Measurements from ENCODE around the gene LIG1.

Gene LIG1

DNA sequence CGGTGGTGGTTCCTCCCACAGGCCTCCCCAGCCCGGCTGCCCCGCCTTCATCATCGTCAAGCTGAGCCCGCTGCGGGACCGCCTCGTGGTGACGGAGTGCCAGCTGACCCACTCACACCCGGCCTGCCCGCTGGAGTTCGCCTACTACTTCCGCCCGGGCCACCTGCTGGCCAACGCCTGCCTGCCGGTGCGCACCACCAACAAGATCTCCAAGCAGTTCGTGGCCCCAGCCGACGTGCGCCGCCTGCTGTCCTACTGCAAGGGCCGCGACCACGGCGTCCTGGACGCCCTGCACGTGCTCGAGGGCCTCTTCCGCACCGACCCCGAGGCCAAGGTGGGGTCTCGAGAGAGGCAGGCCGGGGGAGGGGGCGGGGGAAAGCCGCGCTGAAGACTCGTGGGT is 12.3 kb upstream of the LIG1 start:
- no peak for DNase-seq (ENCODE audit: low read depth in 2 of 2)

DNA sequence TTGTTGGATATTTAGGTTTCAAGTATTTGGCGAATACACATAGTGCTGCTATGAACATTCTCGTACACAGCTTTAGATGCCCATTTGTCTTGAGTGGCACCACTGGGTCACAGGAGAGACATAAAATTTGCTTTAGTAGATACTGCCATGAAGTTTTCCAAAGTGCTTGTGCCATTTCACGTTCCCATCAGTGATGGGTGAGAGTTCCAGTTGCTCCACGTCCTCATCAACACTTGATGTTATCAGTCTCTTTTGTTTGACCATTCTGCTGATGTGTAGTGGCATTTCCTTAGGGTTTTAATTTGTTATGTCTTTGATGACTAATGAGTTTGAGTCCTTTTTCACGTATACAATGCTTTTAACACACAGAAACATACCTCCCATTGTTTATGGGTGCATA is 11.4 kb upstream of the LIG1 start:
- DNase-seq (ENCODE audit: low read depth in 2 of 2), result no peak

DNA sequence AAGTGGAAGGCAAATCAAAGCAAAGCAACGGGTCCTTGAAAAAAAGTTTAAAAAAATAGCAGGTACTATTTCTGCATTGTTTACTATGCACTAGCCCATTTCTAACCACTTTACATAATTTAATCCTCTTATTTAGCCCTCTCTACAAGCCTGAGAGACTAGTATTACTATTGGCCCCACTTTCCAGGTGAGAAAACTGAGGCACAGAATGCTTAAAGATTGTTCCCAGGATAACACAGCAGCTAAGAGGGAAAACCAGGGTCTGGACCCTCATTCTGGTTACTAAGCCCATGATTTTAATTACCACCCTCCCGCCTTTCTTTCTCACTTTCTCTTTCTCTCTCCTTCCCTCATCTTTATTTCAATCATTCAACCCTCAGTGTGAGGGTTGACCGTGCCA is 6.1 kb upstream of the LIG1 start:
- no peak for DNase-seq (ENCODE audit: low read depth in 2 of 2)

DNA sequence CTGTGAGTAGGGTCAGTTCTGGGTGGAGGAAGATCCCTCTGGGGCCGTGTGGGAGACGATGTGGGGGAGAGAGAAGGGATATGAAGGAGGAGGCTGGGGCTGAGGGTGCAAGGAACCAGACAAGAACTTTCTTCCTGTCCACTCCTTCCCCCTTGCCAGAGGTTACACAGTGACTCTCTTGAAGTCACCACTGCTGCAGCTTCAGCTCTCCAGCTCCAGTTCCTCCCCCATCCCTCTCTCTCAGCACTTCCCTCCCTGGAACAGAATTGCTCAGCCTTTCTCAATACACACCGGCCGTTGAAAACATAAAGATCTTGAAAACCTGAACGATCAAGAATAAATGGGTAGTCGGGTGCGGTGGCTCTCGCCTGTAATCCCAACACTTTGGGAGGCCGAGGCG is 5.4 kb upstream of the LIG1 start:
- no peak for DNase-seq (ENCODE audit: low read depth in 2 of 2)

DNA sequence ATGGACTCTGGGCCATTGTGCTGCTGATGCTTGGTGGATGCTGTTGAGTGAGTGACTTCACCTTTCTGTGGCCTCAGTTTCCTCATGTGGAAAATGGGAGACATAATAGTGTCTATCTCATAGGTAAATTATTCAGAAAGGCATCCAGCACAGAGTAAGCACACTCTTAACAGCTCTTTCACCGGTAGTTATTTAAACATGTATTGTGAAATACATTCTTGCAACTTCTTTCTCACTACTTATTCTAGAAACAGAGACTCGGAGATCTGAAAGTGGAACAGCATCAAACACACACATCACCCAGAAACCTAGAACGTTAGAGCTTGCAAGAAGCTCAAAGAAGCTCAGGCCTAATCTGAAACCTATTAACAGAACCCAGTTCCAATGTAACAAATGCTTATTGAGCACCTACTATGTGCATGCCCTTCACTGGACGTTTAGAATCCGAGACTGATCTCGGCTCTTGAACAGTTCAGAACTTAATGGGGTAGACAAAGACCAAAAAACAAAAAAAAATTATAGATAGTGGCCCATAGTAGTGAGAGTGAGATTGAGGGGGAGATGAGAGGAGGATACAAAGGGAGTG is 4.4 kb upstream of the LIG1 start:
- DNase-seq (ENCODE audit: low read depth in 2 of 2), result no peak

DNA sequence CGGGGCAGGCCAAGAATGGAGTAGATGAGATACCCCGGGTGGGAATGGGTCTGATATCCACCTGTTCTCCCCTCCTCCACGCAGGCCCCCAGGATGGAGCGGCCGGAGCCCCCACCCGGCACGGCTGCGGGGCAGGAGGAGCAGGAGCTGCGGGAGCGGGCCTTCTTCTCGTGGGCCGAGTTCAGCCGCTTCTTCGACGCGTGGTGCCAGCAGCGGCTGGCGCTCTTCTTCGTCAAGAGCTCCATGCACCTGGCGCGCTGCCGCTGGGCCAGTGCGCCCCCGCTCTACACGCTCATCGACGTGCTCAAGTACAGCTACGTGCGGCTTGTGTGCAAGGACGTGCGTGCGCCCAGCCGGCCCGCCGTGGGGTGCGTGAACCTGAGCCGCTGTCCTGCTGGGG is 1.6 kb upstream of the LIG1 start:
- no peak for DNase-seq (ENCODE audit: low read depth in 2 of 2)

DNA sequence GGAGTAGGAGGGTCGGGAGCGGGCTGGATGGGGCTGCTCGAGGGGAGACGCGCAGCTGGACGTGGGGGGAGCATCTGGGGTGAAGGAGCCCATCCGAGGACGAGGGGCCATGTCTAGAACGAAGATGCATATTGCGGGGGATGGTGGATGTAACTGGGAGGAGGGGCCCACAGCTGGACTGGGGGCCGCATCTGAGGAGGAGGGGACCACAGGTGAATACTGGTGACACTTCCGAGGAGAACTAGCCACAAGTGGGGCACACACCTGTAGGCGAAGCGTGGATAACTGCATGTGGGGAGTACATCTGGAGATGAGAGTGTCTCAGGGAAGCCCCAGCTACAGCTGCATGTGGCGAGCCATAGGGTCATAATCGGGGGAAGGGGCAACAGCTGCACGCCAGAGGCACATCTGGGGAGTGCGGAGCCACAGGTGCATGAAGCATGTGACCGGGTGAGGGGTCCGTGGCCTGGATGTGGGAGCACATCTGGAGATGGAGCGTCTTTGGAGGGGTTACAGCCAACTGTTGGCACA is 738 bp upstream of the LIG1 start:
- no peak for DNase-seq (ENCODE audit: low read depth in 2 of 2)

DNA sequence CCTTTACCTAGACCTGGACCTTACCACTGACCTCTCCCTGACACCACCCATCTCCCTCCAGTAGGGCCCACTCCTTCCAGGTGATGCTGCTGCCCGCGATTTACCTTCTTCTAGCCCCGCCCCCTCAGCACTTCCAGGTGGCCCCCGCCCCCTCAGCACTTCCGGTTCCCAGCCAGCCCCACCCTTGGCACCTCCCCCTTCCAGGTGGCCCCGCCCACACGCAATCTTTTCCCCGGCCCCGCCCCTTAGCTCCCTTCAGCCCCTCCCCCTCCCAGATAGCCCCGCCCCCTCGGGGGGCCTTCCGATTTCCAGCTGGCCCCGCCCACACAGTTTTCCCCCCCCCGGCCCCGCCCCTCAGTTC is 586 bp downstream of the LIG1 start:
- DNase-seq (ENCODE audit: low read depth in 2 of 2), result peak; percentile 75 to 76

DNA sequence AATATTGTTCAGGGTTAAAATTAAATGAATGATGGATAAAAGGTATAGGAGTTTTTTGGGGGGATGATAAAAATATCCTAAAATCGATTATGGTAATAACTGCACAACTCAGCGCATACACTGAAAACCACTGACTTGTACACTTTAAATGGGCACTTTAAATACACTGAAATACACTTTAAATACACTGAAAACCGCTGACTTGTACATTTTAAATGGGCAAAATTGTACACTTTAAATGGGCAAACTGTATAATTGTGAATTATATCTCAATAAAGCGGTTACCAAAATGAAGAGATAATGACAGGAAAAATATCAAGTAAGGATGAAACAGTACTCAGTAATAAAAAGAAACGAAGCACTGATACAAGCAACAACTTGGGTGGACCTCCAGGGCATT is 1.5 kb downstream of the LIG1 start:
- no peak for DNase-seq (ENCODE audit: low read depth in 2 of 2)

DNA sequence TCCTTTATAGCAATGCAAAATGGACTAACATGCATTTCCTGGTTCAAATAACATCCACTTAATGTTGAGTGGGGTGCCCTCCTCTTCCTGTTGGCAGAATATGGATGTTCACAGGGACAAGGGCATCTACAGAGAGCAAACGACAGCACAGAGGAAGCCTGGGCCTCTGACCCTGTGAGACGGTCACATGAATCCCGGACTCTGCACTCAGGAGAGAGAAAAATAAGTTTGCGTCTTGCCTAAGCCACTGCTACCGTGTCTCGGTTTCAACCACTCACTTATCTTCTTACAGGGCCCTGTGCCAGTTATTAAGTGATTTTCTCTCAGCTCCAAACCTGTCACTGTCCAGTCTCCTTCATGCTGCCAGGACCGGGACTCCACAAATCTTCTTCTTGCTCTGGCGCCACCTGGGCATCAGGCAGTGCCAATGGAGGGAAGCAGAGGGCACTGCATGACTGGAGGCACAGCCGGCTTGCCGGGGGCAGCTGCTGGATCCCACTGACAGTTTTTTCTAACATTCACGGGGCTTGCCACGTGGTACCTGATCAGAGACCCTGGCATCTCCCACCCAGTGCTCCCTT is 11.8 kb downstream of the LIG1 start:
- no peak for DNase-seq (ENCODE audit: low read depth in 2 of 2)

DNA sequence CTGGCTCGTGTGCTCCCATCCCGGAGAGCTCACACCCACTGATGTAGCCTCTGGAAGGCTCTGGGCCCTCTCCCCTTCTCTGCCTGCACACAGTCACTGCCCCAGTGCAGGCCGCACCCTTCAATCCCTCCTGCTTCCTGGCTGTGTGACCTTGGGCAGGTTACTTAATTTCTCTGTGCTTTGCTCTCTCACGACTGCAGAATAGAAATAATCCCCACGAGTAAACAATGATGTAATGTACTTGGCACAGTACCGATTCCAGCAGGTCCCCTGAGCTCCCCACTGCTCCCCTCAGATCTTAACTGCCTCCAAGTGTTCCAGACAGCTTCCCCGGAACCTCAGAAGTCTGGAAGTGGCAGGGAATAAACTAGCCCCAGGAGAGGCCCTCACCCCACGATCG is 16.1 kb downstream of the LIG1 start:
- DNase-seq (ENCODE audit: low read depth in 2 of 2), result no peak

DNA sequence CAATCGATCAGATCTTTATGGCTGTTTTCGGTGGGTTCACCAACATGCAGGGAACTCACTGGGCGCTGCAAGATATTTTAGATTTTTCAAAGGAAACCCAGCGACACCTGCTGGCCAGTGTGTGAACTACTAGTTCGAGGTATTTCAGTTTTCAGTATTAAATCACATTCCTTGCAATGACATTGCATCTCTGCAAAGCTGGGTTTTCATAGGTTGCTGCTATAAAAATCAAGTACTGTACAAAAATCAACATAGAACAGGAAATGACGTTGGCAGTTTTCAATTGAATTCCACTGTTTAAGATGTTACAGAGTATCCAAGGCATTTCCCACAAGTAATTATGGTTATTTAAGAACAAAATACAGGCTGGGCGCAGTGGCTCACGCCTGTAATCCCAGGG is 17.6 kb downstream of the LIG1 start:
- peak in 1 of 2 donors; percentile 8 for DNase-seq (ENCODE audit: low read depth in 2 of 2)

DNA sequence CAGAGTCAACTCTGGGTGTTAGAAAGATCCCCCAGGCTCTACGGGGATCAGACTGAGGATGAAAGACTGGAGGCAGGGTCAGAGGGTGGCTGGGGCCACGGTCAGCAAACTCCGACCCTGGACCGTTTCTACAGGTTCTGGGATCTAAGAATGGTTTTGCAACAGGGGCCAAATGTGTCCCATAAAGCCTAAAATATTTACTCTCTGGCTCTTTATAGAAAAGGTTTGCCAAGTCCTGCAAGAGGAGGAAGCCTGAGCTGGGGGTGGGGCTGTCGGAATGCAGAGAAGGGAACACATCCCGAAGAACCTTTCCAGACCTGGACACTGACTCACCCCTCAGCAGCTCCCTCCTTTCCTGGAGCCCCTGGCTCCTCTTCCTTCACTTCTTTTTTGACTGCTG is 20.7 kb downstream of the LIG1 start:
- DNase-seq (ENCODE audit: low read depth in 2 of 2), result no peak

DNA sequence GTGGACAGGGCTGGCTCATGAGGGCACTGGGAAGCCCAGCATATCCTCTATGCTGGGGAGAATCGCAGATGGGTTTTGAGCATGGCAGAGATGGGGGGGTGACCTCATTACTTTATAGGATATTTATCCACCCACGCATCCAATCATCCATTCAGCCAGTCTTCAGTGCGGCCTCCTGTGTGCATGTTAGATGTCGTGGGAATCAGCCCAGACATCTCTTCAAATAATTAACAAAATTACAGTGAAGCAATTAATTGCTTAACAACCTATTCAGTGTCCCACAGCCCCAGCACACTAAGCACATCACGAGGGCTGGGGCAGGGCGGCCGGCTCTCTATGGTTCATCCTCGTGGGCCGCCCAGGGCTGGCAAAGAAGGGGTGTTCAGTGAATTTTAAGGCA is 21.6 kb downstream of the LIG1 start:
- DNase-seq (ENCODE audit: low read depth in 2 of 2), result no peak

DNA sequence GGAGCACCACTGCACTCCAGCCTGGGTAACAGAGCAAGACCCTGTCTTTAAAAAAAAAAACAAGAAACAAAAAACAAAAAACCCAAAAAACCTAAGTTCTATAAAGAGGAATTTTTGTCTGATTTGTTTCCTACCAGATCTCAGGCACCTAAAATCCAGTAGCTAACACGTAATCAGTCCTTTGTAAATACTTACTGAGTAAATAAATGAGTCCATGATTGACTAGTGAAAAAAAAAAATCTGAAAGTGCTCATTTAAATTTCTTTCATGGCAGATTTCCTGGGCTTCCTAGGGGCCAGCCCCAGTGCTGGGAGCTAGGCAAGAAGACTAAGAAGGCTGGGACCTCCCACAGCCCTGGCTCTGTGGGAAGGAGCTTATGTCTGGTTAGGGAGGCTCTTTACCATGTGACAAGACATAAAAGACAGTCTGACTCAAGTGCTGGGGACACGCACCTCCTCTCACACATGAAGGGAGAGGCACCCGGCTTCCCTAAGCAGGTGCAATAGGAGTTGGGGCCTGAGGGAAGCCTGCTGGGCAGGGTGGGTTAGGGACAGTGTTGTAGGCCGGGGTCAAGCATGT is 22.5 kb downstream of the LIG1 start:
- DNase-seq (ENCODE audit: low read depth in 2 of 2), result no peak

DNA sequence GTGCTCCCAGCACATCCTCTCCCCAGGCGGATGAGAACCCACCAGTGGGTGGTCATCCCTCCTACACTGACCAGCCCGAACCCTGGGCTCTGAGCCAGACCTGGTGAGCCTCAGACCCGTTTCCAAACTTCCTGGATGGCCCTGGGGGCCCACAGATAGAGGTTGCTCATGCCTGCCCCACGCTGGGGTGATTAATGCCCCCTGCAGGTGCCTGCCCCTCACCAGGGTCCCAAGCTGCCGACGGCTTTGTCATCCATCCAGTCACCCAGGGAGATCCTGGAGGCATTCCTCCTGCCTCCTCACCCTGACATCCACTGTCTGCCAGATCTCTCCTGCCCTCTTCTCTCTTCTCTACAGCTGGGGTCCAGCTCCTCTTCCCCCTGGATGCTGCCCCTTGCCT is 31.1 kb downstream of the LIG1 start:
- no peak for DNase-seq (ENCODE audit: low read depth in 2 of 2)

DNA sequence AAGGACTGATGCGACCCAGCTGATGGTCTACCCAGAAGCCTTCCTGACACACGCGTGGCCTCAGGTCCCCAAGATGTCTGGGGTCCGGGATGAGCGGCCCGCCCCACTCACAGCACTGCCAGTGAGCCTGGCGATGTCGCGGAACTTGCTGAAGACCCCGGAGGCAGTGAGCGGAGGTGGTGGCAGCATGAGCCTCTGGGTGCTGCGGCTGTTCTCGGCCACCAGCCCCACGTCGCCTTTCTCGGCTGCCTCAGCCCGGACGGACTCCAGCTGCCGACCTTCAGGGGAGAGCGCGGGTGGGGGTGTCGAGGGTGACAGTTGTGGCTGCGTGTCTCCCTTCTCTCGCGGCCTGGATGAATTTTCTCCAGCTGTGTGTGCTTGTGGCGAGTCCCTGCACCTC is 32.7 kb downstream of the LIG1 start:
- DNase-seq (ENCODE audit: low read depth in 2 of 2), result no peak

DNA sequence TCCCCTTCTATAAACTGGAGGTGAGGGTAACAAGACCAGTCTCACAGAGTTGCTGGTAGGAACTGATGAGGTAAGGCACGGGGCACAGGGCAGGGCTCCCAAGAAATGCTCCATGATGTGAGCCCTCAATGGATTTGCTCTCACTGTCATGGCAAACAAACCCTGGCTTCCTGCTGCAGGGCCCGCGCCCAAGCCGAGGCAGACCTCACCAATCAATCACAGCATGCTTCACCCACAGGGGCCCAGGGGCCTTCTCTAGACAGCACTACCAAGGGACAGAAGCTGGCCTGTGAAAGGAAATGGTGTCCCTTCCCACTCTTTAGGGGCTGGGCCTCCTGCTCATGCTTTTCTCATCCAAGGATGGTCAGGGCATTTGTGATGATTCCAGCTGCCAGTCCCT is 33.6 kb downstream of the LIG1 start:
- DNase-seq (ENCODE audit: low read depth in 2 of 2), result no peak

DNA sequence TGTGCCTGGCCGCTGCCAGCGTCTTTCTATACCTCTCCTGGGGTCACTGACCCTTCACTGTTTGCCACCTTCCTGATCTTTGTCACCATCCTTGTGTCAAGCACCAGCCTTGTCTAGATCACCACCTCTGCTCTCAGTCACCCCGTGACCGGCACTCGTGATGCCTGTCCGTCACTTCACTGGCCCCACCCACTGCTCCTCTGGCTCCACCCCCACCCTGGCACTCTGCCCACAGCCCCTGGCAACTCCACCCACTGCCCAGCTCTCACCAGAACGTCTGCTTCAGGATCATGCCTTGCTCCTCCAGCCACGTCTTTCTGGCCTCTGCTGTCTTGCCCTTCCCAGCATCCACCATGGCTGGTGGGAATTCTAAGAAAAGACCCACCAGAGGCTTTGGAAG is 34.7 kb downstream of the LIG1 start:
- peak in 1 of 2 donors; percentile 12 for DNase-seq (ENCODE audit: low read depth in 2 of 2)

DNA sequence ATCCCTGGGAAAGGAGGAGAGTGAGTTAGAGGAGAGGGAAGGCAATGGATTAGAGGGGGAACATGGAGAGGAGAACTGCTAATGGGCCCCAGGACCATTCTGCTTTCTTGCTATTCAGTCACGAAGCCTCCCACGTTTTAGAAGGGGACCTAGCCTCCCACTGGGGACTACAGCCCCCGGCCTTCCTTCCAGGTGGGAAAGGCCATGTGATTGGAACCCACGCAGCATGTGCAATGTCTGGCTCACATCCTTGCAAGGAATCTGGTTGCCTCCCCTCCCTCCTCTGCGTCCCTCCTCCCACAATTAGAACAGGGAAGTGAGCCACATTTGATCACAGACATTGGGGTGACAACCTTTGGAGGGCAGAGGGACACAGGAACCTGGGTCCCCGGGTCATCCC is 37.0 kb downstream of the LIG1 start:
- DNase-seq (ENCODE audit: low read depth in 2 of 2), result no peak

DNA sequence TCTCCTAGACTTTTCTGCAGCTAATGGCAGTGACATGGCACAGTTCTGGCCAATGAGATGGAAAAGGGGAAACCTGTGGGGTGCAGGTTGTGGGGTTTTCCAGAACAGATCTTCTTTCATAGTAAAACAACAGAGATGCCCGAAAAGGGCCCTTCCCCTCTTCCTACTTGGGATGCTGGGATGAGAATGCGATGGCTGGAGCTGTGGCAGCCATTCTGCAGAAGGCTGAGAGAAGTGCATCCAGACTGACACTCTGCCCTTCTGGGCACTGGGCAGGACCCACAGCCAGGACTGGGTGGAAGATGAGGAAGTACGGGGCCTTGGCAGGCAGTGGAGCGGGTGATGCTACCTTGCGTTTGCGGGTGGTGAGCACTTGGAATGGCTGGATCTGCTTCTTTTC is 42.6 kb downstream of the LIG1 start:
- DNase-seq (ENCODE audit: low read depth in 2 of 2), result no peak

DNA sequence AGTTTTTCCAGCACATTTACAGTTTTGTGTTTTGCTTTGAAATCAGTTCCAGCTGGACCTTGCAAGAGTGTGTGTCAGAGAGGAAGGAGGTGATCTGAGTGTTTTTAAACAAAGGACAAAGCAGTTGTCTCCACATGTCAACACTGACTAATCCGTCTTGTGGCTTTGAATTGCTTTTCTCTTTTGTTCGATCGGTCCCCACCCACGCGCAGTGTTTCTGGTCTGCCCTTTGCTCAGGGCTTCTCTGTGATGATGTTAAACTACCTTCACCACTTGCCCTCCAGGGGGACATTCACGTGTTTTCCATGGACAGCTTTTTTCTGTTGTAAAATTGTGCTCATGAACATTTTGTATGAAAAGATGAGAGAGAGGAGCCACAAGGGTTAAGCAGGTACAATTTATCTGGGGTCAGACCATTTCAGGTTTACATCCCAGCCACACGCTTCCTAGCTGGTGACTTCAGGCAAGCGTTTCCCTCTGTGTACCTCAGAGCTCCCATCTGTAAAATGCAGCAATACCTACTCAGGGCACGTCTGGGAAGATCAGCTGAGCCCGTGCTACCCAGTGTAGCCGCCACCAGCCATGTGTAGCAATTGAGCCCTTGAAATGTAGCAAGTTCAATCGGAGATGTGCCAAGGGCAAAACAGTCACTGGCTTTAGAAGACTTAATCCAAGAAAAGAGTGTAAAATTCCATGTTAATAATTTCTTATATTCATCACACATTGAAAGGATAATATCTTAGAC is 46.1 kb downstream of the LIG1 start:
- peak; percentile 50 to 58 for DNase-seq (ENCODE audit: low read depth in 2 of 2)

DNA sequence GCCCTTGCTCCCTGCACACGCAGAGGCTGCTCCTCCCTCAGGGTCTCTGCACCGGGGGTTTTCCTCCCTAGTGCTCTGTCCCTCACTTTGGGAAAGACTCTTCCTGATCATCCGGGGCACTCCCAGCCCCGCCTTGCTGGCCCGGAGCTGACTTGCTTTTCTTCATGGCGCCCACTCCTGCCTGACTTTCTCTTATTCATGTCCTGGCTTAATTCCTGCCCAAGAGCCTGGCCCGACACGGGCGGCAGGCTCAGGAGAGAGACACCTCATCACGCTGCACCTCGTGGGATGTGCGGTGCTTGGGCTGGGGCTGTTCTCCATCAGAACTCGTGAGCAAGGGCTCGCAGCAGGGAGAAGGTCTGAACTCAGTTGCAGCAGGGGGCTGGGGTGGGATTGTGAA is 47.7 kb downstream of the LIG1 start:
- DNase-seq (ENCODE audit: low read depth in 2 of 2), result no peak
